Hepatocyte (in vitro differentiated cells): Measurements from ENCODE around the gene MORC3. TPM values are rescaled to one million over a fixed set of nuclear protein-coding genes. Genes with fewer than 3 reads are reported as not detected.
"Not testable (repeated sequence)": the region's sequence is repeated elsewhere in the genome, so short reads cannot be mapped to it uniquely, and the experiment has no call there.

ENCODE experiments used
- DNase-seq: peaks from one replicate; pipeline ENCODE4 v3.0.0-alpha.2; 2016; ENCODE audit warnings: low spot score
- H2AFZ ChIP-seq: fragments of 200-600 bp; sonication (generic); 2 replicates; pipeline ENCODE4 v1.6.0; 2016; ENCODE audit warnings: antibody characterized with exemption, mild to moderate bottlenecking
- H3K27ac ChIP-seq: fragments of 200-600 bp; sonication (generic); 2 replicates; pipeline ENCODE4 v1.5.1; 2016; ENCODE audit warnings: mild to moderate bottlenecking
- H3K27me3 ChIP-seq: fragments of 200-600 bp; sonication (generic); 2 replicates; pipeline ENCODE4 v1.6.1; 2016
- H3K36me3 ChIP-seq: fragments of 200-600 bp; sonication (generic); replicated peaks from 2 replicates; pipeline ENCODE4 v1.5.1; 2016; ENCODE audit warnings: low read depth; ENCODE audit not compliant: insufficient read depth
- H3K4me1 ChIP-seq: fragments of 200-600 bp; sonication (generic); 2 replicates; pipeline ENCODE4 v1.5.1; 2016; ENCODE audit warnings: mild to moderate bottlenecking, moderate library complexity; ENCODE audit not compliant: insufficient read depth
- H3K4me2 ChIP-seq: fragments of 200-600 bp; sonication (generic); 2 replicates; pipeline ENCODE4 v1.6.0; 2016
- H3K4me3 ChIP-seq: fragments of 200-600 bp; sonication (generic); 2 replicates; pipeline ENCODE4 v1.5.1; 2016; ENCODE audit warnings: mild to moderate bottlenecking
- H3K79me2 ChIP-seq: fragments of 200-600 bp; sonication (generic); 2 replicates; pipeline ENCODE4 v1.6.0; 2017; ENCODE audit warnings: mild to moderate bottlenecking
- H3K9me2 ChIP-seq: fragments of 200-600 bp; sonication (generic); replicated peaks from 2 replicates; pipeline ENCODE4 v1.6.0; 2017; ENCODE audit warnings: mild to moderate bottlenecking; ENCODE audit not compliant: insufficient read depth
- H3K9me3 ChIP-seq: fragments of 200-600 bp; sonication (generic); 2 replicates; pipeline ENCODE4 v1.5.1; 2016; ENCODE audit warnings: low read depth, mild to moderate bottlenecking
- H4K20me1 ChIP-seq: fragments of 200-600 bp; sonication (generic); 2 replicates; pipeline ENCODE4 v1.6.0; 2016; ENCODE audit warnings: mild to moderate bottlenecking; ENCODE audit not compliant: insufficient read depth, poor library complexity, severe bottlenecking
- CTCF ChIP-seq: fragments of 200-600 bp; sonication (generic); IDR thresholded peaks from 2 replicates; pipeline ENCODE4 v1.5.1; 2016; ENCODE audit warnings: antibody characterized with exemption, mild to moderate bottlenecking; ENCODE audit not compliant: poor library complexity
- EZH2 ChIP-seq: fragments of 200-600 bp; sonication (generic); IDR thresholded peaks from 2 replicates; pipeline ENCODE4 v1.6.1; 2016; ENCODE audit warnings: antibody characterized with exemption, mild to moderate bottlenecking, borderline replicate concordance
- EZH2phosphoT487 ChIP-seq: fragments of 200-600 bp; sonication (generic); IDR thresholded peaks from one replicate; pipeline ENCODE4 v1.6.1; 2018; ENCODE audit warnings: antibody characterized with exemption, mild to moderate bottlenecking, low read depth, moderate library complexity; ENCODE audit not compliant: unreplicated experiment, severe bottlenecking
- WGBS: methylation state at CpG from one replicate; pipeline ENCODE4 v1.1.6; 2016; ENCODE audit warnings: low lambda C conversion rate; ENCODE audit errors: missing lambda C conversion rate; 5-methylcytosine and 5-hydroxymethylcytosine counted together
- polyA plus RNA-seq: library from polyadenylated mRNA; unstranded; fragments of >200 nt; fragmentation: Nextera tagmentation; extraction: Ambion mirVana; gene quantifications from 2 replicates; pipeline ENCODE4 v1.2.1, GENCODE V29; 2016
- total RNA-seq: library from RNA; depleted of rRNA; stranded (reverse); fragments of >200 nt; gene quantifications from 2 replicates; pipeline ENCODE4 v1.2.3, GENCODE V29; 2014

MORC3 gene
- total and polyA plus RNA-seq, 2 experiments from 2014 or later = 10.8 to 32.7 TPM

GRCh38 chr21:36388835-36389234, 68.8 kb downstream of the MORC3 start:
- TF ChIP-seq EZH2 (no peak), CTCF (no peak), EZH2phosphoT487 (no peak)
- peak; percentile 20 for DNase-seq
- Histone ChIP-seq H3K27ac (no peak overlapping the region), H4K20me1 (no peaks in the 10 kb centered on the region), H3K36me3 (no peaks in the 10 kb centered on the region), H3K27me3 (no peaks in the 10 kb centered on the region), H3K4me1 (peaks cover 3% of the 10 kb centered on the region), H3K9me3 (no peaks in the 10 kb centered on the region), H2AFZ (no peak overlapping the region), H3K79me2 (no peaks in the 10 kb centered on the region), H3K4me2 (no peak overlapping the region), H3K9me2 (no peaks in the 10 kb centered on the region), H3K4me3 (no peak overlapping the region)
- 72% methylated on average over 10 of the region's 10 CpGs for WGBS

DNA sequence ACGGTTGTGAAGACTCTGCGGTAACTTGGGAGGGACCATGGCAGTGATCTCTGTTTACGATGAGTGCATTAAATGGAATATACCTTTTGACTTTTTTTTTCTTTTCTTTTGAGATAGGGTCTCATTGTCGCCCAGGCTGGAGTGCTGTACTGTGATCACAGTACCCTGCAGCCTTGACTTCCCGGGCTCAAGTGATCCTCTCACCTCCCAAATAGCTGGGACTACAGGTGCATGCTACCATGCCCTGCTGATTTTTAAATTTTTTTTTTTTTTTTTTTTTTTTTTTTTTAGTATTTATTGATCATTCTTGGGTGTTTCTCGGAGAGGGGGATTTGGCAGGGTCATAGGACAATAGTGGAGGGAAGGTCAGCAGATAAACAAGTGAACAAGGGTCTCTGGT, 71.7 kb downstream of the MORC3 start:
- not testable (repeated sequence) for DNase-seq, H3K27me3 ChIP-seq
- 94% methylated on average over 6 of the region's 6 CpGs for WGBS

DNA sequence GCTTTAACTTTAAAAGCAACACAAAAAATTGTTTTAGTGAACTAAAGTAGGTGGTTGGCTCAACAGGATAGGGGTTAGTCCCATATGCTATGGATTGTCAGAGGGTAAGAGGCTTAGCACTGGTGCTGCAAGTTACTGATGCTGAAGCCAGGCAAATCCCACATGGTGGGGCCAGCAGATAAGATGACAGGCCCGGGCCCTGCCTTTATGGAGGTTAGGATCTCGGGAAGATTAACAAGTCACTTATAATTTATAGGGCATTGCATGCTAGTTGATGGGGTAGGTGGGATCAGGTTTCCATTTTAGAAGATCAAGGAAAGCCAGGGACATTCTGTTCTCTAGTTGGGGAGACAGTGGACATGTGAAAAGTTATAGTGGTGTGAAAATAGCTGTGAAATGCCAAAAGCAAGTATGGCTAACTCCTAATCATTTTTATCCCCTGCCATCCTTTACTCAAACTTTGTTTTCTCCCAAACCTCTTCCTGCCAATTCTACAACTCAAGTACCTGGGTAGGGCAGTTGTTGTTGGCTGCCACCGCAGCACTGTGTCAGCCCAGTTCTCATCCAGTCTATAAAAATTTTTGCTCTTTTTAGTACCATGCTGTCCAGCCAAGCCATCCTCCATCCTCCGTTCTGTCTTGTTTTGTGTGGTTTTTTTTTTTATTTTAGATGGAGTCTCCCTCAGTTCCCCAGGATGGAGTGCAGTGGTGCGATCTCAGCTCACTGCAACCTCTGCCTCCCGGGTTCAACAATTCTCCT, 75.5 kb downstream of the MORC3 start:
- Histone ChIP-seq H3K4me2 (no peak overlapping the region), H3K79me2 (no peaks in the 10 kb centered on the region), H2AFZ (no peak overlapping the region), H3K4me1 (no peaks in the 10 kb centered on the region), H3K27me3 (no peaks in the 10 kb centered on the region), H3K36me3 (no peaks in the 10 kb centered on the region), H3K27ac (no peak overlapping the region), H3K4me3 (no peak overlapping the region), H3K9me2 (no peaks in the 10 kb centered on the region), H4K20me1 (no peaks in the 10 kb centered on the region), H3K9me3 (no peaks in the 10 kb centered on the region)
- no peak for DNase-seq
- 72% methylated on average over 6 of the region's 6 CpGs for WGBS
- no peak for TF ChIP-seq EZH2
- TF ChIP-seq CTCF = no peak
- no peak for TF ChIP-seq EZH2phosphoT487

More for the DNA sequence above, 71.7 kb downstream of the MORC3 start:
- not testable (repeated sequence) for H3K9me2 ChIP-seq, H3K4me1 ChIP-seq, H3K36me3 ChIP-seq, H3K4me3 ChIP-seq, H3K4me2 ChIP-seq, H2AFZ ChIP-seq, H3K9me3 ChIP-seq, H4K20me1 ChIP-seq, H3K27ac ChIP-seq, H3K79me2 ChIP-seq

DNA sequence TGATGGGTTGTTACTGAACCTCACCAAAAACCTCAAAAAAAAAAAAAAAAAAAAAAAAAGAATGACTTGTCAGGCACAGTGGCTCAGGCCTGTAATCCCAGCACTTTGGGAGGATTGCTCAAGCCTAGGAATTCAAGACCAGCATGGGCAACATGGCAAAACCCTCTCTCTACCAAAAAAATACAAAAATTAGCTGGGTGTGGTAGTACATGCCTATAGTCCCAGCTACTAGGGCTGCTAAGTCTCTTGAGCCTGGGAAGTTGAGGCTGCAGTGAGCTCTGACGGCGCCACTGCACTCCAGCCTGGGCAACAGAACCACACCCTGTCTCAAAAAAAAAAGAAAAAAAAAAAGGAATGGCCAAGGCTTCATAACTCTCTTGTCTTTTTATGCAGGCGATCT, 76.3 kb downstream of the MORC3 start:
- Histone ChIP-seq H3K4me3 (no peak overlapping the region), H3K4me1 (no peaks in the 10 kb centered on the region), H4K20me1 (no peaks in the 10 kb centered on the region), H3K79me2 (no peaks in the 10 kb centered on the region), H3K27me3 (no peaks in the 10 kb centered on the region), H3K4me2 (no peak overlapping the region), H2AFZ (no peak overlapping the region), H3K9me2 (no peaks in the 10 kb centered on the region), H3K36me3 (no peaks in the 10 kb centered on the region), H3K27ac (no peak overlapping the region), H3K9me3 (no peaks in the 10 kb centered on the region)
- no peak for DNase-seq
- TF ChIP-seq EZH2phosphoT487 (no peak), CTCF (no peak), EZH2 (no peak)
- WGBS = 94% methylated on average over 3 of the region's 3 CpGs
